KBM-7 (cell line): ENCODE measurements around the gene TNFSF10.

ENCODE experiments used
- DNase-seq: peaks from one replicate; pipeline ENCODE4 v3.0.0-alpha.2; 2015
- in situ Hi-C: fragments of 300-500 bp; cut with MboI; formaldehyde crosslinking; loops from 2 replicates; pipeline ENCODE4 v1.14.3; 2020; ENCODE audit warnings: low sequenced_read_pairs, low pct_unique_long_range_greater_than_20kb, mixed read lengths

The TNFSF10 gene

DNA sequence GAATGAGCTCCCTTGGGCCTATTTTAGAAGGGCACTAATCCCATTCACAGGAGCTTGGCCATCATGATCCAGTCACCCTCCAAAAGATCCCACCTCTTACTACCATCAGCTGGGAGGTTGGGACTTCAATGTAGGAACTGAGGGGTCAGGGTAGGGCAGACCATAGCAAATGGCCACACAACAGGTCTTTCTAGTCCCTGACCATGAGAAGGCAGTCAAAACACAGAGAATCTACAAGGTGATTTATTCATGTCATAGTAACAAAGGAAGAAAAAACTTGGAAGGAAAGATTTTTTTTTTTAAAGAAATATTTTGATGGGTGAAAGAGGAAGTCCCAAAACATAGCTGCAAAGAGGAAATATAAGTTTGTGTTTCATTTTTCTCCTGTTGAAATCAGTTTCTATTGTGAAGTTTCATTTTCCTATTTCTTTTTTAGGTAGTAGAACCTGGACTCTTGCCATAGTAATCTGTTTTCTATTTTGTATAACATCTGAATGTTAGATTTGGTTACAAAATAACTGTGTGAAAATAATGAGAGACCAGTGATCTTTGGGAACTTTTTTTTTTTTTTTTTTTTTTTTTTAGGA lies 23.5 kb upstream of the TNFSF10 start:
- in situ Hi-C loops = no loop called here
- DNase-seq = peak; percentile 55

- DNase-seq = no peak
These were observed 22.9 kb upstream of the TNFSF10 start for GRCh38 chr3:172546105-172546504.

DNA sequence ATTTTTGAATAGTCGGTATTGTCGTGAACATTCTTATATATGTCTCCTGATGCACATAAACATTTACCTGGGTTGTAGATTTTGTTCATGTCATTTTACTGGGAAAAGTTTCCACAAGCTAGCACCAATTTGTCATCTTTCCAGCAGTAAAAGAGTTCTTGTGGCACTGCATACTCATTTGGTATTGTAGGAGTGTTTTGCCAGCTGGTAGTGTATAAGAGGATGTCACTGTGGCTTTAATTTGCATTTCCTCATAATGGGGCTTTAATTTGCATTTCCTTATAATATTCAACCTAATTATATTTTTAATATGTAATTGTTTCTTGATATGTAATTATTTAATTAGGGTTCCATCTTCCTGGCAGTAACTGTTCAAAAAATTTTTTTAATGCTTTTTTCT lies 21.2 kb upstream of the TNFSF10 start:
- in situ Hi-C loops = no loop called here
- DNase-seq = no peak

More at GRCh38 chr3:172546105-172546504, 22.9 kb upstream of the TNFSF10 start:
- in situ Hi-C loops = no loop called here

- no peak for DNase-seq
- in situ Hi-C loops = no loop called here
These were observed 20.7 kb upstream of the TNFSF10 start for GRCh38 chr3:172543884-172544283.

DNA sequence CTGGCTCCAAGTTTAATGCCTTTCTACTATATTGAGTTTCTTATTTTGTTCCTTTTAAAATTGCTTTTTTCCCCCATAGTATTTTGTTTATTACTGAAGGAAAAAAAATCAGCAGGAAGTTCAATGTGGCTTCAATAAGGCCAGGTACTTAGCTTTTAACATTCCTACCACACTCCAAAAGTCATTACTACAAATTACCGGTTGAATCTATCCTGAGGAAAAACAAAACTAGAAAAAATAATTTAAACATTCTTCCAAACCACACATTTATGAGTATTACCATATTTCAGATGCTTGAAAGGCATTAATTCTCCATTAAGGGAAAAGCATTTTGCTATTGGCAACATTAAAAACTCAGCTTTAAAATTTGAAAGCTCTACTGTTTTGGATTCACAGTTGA lies 20.2 kb upstream of the TNFSF10 start:
- in situ Hi-C loops = no loop called here
- DNase-seq = no peak

- in situ Hi-C loops = no loop called here
- DNase-seq = no peak
These were observed 19.8 kb upstream of the TNFSF10 start for GRCh38 chr3:172542999-172543398.

- DNase-seq = no peak
These were observed 18.8 kb upstream of the TNFSF10 start for GRCh38 chr3:172541945-172542488.

GRCh38 chr3:172540049-172540448 lies 16.8 kb upstream of the TNFSF10 start:
- in situ Hi-C loops = no loop called here
- DNase-seq = no peak

More at GRCh38 chr3:172541945-172542488, 18.8 kb upstream of the TNFSF10 start:
- in situ Hi-C loops = no loop called here

DNA sequence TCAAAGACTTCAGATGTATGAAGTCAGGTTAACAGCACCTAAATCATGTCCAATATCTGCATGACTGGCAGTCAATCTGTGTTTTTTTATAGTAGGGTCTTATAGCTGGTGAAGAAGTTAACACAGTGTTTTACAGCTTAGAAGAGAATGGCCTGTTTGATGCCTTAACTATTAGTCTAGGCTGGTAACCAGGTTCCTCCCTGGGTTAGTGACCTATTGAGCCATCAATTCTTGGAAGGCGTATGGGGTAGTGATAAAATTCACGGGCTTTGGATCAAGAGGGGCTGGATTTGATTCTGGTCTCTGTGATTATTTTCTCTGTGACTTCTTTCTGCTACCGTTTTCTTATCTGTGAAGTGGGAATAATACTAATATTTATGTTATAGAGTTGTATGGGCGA lies 16.0 kb upstream of the TNFSF10 start:
- DNase-seq = no peak
- in situ Hi-C loops = no loop called here

- peak; percentile 57 for DNase-seq
- in situ Hi-C loops = no loop called here
These were observed 15.3 kb upstream of the TNFSF10 start for GRCh38 chr3:172538368-172539151.

DNA sequence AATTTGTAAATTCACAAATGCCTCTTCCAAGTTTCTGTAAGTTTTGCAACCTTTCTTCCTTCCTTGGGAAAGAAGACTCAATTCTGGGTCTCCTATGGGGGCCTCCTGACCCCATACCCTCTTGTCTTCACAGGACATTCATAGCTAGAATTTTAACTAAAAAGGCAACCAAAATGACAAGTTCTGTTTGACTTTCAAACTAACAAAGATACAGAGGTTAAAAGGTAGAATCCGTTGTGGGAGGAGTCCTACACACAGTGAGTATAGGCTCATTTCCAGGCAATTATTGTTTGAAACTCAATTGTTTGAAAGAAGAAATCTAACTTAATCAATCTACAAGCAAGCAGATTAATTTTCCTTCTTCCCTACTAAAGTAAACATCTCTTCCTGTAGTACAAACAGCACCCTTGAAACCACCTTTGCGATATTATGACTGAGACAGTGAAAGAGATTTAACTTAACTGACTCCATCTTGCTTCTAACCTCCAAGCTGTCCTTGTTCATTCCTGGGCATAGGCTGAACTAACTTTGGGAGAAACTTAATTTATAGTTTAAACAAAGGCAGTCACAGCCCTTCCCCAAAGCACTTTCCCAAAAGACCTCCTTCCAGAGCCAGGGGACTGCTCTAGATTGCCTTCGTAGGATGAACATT lies 14.4 kb upstream of the TNFSF10 start:
- DNase-seq = no peak
- in situ Hi-C loops = no loop called here

DNA sequence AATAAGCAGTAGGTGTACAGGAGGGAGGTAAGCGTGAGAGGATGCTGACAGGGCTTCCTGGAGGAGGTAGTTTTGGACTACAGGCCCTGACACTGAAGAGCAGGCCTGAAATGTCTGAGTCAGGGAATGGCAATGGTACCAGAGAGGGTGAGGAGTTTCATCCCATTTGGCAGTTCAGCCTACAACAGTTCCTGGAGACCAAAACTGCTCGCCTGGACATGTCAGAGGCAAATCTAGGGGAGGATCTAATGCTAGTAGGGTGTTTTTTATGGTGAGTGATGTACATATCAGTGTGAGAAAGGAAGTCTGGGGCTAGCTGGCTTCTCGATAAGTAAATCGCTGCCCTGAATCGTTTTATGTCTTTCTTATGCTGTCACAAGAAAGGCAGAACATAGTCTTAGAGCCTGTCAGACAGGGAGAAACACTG lies 13.8 kb upstream of the TNFSF10 start:
- peak; percentile 83 for DNase-seq

GRCh38 chr3:172536505-172536904 lies 13.3 kb upstream of the TNFSF10 start:
- in situ Hi-C loops = no loop called here
- DNase-seq = no peak

More for the DNA sequence above, 13.8 kb upstream of the TNFSF10 start:
- in situ Hi-C loops = no loop called here

DNA sequence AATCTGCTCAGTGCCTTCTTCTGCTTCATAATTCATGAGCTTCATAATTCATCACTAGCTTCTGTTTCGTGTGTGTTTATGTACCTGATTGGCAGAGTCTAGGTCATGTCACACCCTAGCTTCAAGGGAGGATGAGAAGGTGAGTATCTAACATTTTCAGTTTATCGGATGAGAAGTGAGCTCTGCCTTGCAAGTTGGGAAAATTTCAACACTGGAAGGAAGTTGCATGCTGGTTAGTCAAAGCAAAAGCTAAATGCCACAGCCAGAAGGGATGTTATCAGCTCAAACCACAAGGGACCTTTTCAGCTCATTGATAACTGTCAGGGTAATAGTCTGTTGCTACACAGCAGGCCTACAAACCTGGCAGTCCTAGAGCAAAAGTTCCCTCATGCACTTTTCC lies 7.3 kb upstream of the TNFSF10 start:
- in situ Hi-C loops = no loop called here
- DNase-seq = peak; percentile 78

GRCh38 chr3:172530101-172530561 lies 6.9 kb upstream of the TNFSF10 start:
- no peak for DNase-seq
- in situ Hi-C loops = no loop called here

DNA sequence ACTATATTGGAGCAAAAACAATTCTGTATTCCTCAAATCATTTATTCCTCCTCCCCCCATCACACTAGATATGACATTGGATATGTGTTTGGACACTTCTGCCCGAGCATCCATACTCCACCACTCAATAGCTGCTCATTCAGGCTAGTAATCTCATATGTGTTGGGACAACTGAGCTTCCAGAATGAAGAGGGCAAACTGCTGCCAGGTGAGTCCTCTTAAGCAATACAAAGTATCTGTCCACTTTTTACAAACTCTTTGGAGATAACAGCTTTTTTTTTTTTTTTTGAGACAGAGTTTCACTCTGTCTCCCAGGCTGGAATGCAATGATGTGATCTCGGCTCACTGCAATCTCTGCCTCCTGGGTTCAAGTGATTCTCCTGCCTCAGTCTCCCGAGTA lies 5.4 kb upstream of the TNFSF10 start:
- in situ Hi-C loops = no loop called here
- DNase-seq = no peak

DNA sequence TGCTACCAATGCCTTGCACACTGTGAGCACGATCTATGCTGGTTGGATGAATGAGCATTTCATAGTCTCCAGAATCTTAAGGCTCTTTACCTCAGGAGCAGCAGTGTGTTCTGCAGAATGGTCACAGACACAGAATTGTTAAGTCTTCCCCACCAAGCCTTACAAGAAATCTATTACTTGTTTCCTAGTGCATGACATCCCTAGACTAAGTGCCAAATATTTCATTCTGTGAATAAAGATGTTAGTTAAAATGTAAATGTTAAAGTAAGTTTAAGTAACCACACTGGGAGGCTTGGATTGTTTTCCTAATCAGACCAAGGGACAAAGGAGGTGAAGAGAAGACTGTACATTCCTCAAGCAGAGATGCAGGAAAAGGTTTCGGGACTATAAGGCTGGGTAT lies 4.1 kb upstream of the TNFSF10 start:
- in situ Hi-C loops = no loop called here
- DNase-seq = no peak

DNA sequence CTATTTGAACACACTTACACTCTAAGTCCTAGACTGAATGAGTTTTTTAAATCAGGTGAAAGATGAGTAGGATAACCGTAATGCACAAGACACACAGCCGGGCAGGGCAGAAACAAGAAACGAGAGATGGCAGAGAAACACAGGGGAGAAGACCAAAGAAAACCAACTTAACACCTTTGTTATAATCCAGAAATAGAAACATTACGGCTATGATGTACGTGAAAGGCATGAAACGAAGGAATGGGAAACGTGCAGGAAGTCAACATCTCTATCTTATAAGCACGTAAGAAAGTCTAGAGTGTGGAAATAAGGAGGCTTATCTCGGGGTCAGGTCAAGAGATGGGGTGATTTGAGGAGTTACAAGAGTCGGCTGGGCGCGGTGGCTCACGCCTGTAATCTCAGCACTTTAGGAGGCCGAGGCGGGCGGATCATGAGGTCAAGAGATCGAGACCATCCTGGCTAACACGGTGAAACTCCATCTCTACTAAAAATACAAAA lies 1.9 kb upstream of the TNFSF10 start:
- DNase-seq = no peak
- in situ Hi-C loops = no loop called here

DNA sequence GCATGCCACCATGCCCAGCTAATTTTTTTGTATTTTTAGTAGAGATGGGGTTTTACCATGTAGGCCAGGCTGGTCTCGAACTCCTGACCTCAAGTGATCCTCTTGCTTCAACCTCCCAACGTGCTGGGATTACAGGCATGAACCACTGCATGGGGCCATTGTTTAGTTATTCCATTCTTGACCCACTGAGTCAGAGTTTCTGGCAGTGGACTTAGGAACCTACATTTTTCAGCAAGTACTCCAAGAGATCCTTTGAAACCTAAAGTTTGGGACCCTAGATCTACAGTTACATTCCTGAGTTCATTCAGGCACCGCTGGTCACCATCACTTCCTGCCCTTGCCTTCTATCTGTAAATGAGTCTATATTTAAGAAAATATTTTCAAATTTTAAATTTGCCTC lies 1.4 kb upstream of the TNFSF10 start:
- no peak for DNase-seq
- in situ Hi-C loops = no loop called here
